ENCODE measurements around the gene CNOT1.

Gene CNOT1

DNA sequence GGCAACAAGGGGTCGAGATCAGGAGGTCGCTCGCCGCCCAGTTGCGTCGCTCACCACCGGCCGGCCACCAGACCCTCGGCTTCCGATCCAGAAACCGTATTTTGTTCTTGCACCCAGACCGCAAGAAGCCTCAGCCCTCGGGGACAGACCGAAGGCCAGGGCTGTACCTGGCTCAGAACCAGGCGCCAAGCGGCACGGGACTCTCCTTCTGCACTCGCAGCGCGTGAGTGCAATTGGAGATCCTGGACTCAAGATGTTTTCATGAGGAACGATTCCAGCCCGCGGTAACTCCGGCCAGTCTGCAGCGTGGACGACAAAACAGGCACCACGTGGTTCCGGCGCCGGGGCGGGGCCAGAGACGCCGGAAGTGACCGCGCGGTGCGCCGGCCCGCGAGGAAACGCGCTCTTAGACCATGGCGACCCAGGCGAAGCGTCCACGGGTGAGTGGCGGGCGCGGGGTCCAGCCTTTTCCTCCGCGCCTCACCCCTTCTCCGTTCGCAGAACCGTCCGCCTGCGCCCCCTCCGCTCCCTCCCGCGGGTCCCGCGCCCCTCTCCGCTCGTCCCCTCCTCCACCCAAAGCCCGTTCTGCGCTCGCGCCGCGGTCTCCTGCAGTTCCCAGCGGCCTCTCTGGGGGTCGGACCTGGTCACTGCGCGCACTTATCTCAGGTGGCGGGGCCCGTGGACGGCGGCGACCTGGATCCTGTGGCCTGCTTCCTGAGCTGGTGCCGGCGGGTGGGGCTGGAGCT is 114.3 kb downstream of the CNOT1 start, which contains the start of gene SETD6 (continued):
- TF ChIP-seq ZNF48 (tag by site-specific recombination; IDR thresholded peaks at IDR 0.05) (no peak), ZNF610 (tag by site-specific recombination; IDR thresholded peaks at IDR 0.05; ENCODE audit: borderline replicate concordance) (no peak), ZNF132 (tag by site-specific recombination; IDR thresholded peaks at IDR 0.05; ENCODE audit: borderline replicate concordance) (no peak), ZNF777 (tag by site-specific recombination; IDR thresholded peaks at IDR 0.05; ENCODE audit: borderline replicate concordance) (peak; percentile 58; the same call in 1 of the 2 replicates), ZNF10 (tag by site-specific recombination; IDR thresholded peaks at IDR 0.05) (peak; percentile 9; the same call in 1 of the 2 replicates), ZNF701 (tag by site-specific recombination; IDR thresholded peaks at IDR 0.05) (no peak), ZNF223 (tag by site-specific recombination; IDR thresholded peaks at IDR 0.05) (no peak), ZNF302 (tag by site-specific recombination; IDR thresholded peaks at IDR 0.05; ENCODE audit: low read depth) (no peak), ZNF792 (tag by site-specific recombination; IDR thresholded peaks at IDR 0.05) (0 out of 2 replicates have a peak, but pooled peaks have one; percentile 40), ZBTB7A (tag by site-specific recombination; IDR thresholded peaks at IDR 0.05; ENCODE audit: low read depth) (peak; percentile 61; the same call in 1 of the 2 replicates), ZNF324 (tag by site-specific recombination; IDR thresholded peaks at IDR 0.05) (peak; percentile 60; the same call in 1 of the 2 replicates), ZBTB26 (tag by site-specific recombination; optimal IDR thresholded peaks at IDR 0.05) (peak; percentile 98), ZNF747 (tag by site-specific recombination; IDR thresholded peaks at IDR 0.05) (no peak), ZNF354C (tag by site-specific recombination; IDR thresholded peaks at IDR 0.05; ENCODE audit: borderline replicate concordance, low read depth) (no peak), ZNF596 (tag by site-specific recombination; IDR thresholded peaks at IDR 0.05) (no peak), ZNF521 (tag by site-specific recombination; IDR thresholded peaks at IDR 0.05) (no peak), KLF10 (tag by site-specific recombination; IDR thresholded peaks at IDR 0.05) (no peak), ZNF423 (tag by site-specific recombination; IDR thresholded peaks at IDR 0.05) (no peak), ZNF335 (tag by site-specific recombination; conservative IDR thresholded peaks at IDR 0.05) (peak; percentile 89), RBAK (tag by site-specific recombination; IDR thresholded peaks at IDR 0.05) (no peak), ZNF664 (tag by site-specific recombination; IDR thresholded peaks at IDR 0.05) (no peak)
- TF ChIP-seq, protein P1, sequence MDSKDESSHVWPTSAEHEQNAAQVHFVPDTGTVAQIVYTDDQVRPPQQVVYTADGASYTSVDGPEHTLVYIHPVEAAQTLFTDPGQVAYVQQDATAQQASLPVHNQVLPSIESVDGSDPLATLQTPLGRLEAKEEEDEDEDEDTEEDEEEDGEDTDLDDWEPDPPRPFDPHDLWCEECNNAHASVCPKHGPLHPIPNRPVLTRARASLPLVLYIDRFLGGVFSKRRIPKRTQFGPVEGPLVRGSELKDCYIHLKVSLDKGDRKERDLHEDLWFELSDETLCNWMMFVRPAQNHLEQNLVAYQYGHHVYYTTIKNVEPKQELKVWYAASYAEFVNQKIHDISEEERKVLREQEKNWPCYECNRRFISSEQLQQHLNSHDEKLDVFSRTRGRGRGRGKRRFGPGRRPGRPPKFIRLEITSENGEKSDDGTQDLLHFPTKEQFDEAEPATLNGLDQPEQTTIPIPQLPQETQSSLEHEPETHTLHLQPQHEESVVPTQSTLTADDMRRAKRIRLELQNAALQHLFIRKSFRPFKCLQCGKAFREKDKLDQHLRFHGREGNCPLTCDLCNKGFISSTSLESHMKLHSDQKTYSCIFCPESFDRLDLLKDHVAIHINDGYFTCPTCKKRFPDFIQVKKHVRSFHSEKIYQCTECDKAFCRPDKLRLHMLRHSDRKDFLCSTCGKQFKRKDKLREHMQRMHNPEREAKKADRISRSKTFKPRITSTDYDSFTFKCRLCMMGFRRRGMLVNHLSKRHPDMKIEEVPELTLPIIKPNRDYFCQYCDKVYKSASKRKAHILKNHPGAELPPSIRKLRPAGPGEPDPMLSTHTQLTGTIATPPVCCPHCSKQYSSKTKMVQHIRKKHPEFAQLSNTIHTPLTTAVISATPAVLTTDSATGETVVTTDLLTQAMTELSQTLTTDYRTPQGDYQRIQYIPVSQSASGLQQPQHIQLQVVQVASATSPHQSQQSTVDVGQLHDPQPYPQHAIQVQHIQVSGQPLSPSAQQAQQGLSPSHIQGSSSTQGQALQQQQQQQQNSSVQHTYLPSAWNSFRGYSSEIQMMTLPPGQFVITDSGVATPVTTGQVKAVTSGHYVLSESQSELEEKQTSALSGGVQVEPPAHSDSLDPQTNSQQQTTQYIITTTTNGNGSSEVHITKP (tag by site-specific recombination; IDR thresholded peaks at IDR 0.05) = peak; percentile 57
- TF ChIP-seq, protein P2, sequence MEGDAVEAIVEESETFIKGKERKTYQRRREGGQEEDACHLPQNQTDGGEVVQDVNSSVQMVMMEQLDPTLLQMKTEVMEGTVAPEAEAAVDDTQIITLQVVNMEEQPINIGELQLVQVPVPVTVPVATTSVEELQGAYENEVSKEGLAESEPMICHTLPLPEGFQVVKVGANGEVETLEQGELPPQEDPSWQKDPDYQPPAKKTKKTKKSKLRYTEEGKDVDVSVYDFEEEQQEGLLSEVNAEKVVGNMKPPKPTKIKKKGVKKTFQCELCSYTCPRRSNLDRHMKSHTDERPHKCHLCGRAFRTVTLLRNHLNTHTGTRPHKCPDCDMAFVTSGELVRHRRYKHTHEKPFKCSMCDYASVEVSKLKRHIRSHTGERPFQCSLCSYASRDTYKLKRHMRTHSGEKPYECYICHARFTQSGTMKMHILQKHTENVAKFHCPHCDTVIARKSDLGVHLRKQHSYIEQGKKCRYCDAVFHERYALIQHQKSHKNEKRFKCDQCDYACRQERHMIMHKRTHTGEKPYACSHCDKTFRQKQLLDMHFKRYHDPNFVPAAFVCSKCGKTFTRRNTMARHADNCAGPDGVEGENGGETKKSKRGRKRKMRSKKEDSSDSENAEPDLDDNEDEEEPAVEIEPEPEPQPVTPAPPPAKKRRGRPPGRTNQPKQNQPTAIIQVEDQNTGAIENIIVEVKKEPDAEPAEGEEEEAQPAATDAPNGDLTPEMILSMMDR (tag by site-specific recombination; IDR thresholded peaks at IDR 0.05) = peak; percentile 90
- TF ChIP-seq, protein P3, sequence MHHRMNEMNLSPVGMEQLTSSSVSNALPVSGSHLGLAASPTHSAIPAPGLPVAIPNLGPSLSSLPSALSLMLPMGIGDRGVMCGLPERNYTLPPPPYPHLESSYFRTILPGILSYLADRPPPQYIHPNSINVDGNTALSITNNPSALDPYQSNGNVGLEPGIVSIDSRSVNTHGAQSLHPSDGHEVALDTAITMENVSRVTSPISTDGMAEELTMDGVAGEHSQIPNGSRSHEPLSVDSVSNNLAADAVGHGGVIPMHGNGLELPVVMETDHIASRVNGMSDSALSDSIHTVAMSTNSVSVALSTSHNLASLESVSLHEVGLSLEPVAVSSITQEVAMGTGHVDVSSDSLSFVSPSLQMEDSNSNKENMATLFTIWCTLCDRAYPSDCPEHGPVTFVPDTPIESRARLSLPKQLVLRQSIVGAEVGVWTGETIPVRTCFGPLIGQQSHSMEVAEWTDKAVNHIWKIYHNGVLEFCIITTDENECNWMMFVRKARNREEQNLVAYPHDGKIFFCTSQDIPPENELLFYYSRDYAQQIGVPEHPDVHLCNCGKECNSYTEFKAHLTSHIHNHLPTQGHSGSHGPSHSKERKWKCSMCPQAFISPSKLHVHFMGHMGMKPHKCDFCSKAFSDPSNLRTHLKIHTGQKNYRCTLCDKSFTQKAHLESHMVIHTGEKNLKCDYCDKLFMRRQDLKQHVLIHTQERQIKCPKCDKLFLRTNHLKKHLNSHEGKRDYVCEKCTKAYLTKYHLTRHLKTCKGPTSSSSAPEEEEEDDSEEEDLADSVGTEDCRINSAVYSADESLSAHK (tag by site-specific recombination; IDR thresholded peaks at IDR 0.05) = no peak; the same call in 1 of the 2 replicates
- TF ChIP-seq, protein P4, sequence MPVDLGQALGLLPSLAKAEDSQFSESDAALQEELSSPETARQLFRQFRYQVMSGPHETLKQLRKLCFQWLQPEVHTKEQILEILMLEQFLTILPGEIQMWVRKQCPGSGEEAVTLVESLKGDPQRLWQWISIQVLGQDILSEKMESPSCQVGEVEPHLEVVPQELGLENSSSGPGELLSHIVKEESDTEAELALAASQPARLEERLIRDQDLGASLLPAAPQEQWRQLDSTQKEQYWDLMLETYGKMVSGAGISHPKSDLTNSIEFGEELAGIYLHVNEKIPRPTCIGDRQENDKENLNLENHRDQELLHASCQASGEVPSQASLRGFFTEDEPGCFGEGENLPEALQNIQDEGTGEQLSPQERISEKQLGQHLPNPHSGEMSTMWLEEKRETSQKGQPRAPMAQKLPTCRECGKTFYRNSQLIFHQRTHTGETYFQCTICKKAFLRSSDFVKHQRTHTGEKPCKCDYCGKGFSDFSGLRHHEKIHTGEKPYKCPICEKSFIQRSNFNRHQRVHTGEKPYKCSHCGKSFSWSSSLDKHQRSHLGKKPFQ (tag by site-specific recombination; IDR thresholded peaks at IDR 0.05) = no peak
